ENCODE measurements around the gene KRTAP5-8.
"Not testable (repeated sequence)": the region's sequence is repeated elsewhere in the genome, so short reads cannot be mapped to it uniquely, and the experiment has no call there.

Gene KRTAP5-8

DNA sequence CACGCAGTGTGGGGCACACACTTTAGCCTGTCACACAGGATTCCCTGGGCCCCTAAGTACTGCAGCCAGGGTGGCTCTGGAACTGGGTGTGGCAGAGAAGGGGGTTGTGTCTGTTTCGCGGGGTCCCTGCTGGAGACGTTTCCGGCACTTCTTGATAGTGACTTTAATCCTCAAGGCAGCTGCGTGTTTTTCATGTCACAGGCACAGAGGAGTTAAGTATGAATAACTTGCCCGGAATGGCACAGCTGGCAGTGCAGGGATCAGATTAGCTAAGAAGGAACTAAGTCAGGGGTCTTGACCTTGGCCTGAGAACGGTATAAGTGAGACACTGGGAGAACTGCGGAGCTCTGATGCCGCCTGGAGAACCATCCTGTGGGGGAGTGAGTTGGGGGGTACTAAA is 18.3 kb upstream of the KRTAP5-8 start:
- no peak for FAIRE-seq
- TF ChIP-seq POLR2A (IDR thresholded peaks at IDR 0.05; ENCODE audit: low read depth, low read length) (no peak), POLR2AphosphoS5 (IDR thresholded peaks at IDR 0.05; ENCODE audit: low read depth, low read length) (no peak), TAF1 (IDR thresholded peaks at IDR 0.05; ENCODE audit: borderline replicate concordance, low read depth, low read length) (no peak)
- no peak for DNase-seq (ENCODE audit: insufficient read length)

DNA sequence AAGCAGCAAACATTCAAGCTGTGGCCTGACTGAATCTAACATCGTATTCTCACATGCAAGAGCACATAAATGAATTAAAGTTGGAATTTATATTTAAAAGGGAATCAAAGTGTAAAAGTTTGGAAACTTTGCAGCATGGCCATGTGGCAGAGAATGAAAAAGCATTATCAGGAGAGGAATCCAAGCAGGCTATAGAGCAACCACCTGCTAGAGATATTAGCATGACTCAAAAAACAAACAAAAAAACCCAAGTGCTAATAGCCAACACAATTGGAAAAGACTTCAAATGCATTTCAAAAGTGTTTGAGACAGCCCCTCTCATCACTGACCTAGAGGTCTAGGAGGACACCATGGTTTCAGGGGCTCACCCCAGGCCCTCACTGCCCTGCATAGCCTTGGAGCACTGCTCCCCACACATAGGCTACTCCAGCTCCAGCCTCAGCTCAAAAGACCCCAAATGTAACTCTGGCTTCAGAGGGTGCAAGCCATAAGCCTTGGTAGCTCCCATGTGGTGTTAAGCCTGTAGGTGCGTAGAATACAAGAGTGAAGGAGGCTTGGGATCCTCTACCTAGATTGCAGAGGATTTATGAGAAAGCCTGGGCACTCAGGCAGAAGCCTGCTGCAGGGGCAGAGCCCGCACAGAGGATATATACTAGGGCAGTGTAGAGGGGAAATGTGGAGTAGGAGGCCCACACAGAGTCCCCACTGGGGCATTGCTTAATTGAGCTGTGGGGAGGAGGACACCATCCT is 12.5 kb upstream of the KRTAP5-8 start:
- FAIRE-seq (no peak), DNase-seq (ENCODE audit: insufficient read length) (no peak)
- TF ChIP-seq TAF1 (IDR thresholded peaks at IDR 0.05; ENCODE audit: borderline replicate concordance, low read depth, low read length) (no peak), POLR2AphosphoS5 (IDR thresholded peaks at IDR 0.05; ENCODE audit: low read depth, low read length) (no peak), POLR2A (IDR thresholded peaks at IDR 0.05; ENCODE audit: low read depth, low read length) (no peak)

- no peak for DNase-seq (ENCODE audit: insufficient read length)
- FAIRE-seq: no peak
- TF ChIP-seq POLR2AphosphoS5 (IDR thresholded peaks at IDR 0.05; ENCODE audit: low read depth, low read length) (no peak), POLR2A (IDR thresholded peaks at IDR 0.05; ENCODE audit: low read depth, low read length) (no peak), TAF1 (IDR thresholded peaks at IDR 0.05; ENCODE audit: borderline replicate concordance, low read depth, low read length) (no peak)
Measured at GRCh38 chr11:71525938-71526495, 11.8 kb upstream of the KRTAP5-8 start.

DNA sequence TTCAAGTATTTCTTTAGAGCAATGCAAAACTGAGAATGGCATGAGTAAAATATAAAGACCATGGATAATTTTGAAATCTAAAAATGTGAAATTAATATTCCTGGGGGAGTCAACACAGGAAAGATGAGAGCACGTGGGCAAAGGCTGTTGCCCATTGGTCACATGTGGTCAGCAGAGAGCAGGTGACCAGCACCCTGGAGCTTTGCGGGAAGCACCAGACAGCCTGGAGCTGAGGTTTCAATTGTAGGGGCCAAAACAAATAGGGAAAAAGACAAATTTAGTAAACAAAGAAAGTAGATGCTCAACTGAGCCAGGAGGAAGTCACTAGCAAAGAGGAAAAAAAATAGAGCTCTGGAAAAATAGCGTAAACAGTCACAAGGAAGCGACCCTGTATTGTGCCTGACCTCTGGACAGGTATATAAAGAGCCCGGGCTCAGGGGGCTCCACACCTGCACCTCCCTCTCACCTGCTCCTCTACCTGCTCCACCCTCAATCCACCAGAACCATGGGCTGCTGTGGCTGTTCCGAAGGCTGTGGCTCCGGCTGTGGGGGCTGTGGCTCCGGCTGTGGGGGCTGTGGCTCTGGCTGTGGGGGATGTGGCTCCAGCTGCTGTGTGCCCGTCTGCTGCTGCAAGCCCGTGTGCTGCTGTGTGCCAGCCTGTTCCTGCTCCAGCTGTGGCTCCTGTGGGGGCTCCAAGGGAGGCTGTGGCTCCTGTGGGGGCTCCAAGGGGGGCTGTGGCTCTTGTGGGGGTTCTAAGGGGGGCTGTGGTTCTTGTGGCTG is 10.8 kb upstream of the KRTAP5-8 start, which contains the start of gene KRTAP5-7:
KRTAP5-7 (plus strand) TSS at position 472 of the 780 bp plus-strand sequence; CDS start at position 506, 34 bp downstream.
- not testable (repeated sequence) for FAIRE-seq; DNase-seq (ENCODE audit: insufficient read length)

DNA sequence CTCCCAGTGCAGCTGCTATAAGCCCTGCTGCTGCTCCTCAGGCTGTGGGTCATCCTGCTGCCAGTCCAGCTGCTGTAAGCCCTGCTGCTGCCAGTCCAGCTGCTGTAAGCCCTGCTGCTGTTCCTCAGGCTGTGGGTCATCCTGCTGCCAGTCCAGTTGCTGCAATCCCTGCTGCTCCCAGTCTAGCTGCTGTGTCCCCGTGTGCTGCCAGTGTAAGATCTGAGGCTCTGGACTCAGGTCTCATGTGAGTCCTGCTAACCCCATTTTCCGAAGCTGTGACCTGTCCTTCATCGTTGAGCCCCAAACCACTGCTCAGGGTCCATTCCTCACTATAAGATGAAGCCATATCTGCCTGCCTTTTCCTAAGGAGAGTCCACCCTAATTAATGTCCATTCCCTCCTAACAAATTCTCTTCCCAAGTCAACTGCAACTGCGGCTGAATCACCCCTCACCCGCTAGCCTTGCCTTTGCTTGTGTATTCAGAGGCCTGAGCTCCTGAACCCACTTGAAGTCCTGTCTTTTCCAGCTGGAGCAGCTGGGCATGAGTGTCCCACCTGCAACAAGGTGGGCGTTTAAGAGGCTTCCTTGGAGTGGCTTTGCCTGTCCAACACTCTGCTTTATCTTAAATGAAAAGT is 10.1 kb upstream of the KRTAP5-8 start:
- no peak for DNase-seq (ENCODE audit: insufficient read length)
- no peak for TF ChIP-seq POLR2A (IDR thresholded peaks at IDR 0.05; ENCODE audit: low read depth, low read length)
- no peak for TF ChIP-seq TAF1 (IDR thresholded peaks at IDR 0.05; ENCODE audit: borderline replicate concordance, low read depth, low read length)
- TF ChIP-seq POLR2AphosphoS5 (IDR thresholded peaks at IDR 0.05; ENCODE audit: low read depth, low read length): no peak
- no peak for FAIRE-seq

- FAIRE-seq: no peak
- TF ChIP-seq POLR2AphosphoS5 (IDR thresholded peaks at IDR 0.05; ENCODE audit: low read depth, low read length): no peak
- no peak for TF ChIP-seq TAF1 (IDR thresholded peaks at IDR 0.05; ENCODE audit: borderline replicate concordance, low read depth, low read length)
- TF ChIP-seq POLR2A (IDR thresholded peaks at IDR 0.05; ENCODE audit: low read depth, low read length): no peak
Measured at GRCh38 chr11:71530602-71531001, 7.2 kb upstream of the KRTAP5-8 start.

DNA sequence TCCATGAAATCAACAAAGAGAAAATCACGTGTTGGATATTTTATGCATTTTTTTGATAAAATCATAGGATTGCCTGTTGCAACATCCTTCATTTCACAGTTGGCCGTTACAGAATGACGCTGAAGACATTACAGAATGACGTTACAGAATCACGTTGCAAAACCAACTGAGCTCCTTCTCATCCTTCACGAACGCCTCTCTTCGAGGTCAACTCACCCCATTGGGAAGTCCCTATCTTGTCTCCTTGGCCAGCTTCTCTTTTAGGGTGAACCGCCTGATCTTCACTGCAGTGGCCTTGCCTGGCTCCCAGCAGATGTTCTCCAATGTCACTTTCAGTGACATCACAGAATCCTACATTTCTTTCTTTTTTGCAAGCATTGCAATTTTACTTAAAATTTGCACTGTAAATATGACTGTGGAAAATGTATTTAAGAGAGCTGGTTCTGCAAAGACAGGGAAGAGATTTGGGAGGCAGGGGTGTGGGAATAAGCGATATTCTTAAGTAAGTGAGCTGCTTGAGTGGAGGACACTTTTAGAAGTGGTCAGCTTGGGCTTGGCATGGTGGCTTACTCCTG is 5.7 kb upstream of the KRTAP5-8 start:
- FAIRE-seq: no peak
- no peak for TF ChIP-seq TAF1 (IDR thresholded peaks at IDR 0.05; ENCODE audit: borderline replicate concordance, low read depth, low read length)
- no peak for TF ChIP-seq POLR2AphosphoS5 (IDR thresholded peaks at IDR 0.05; ENCODE audit: low read depth, low read length)
- no peak for TF ChIP-seq POLR2A (IDR thresholded peaks at IDR 0.05; ENCODE audit: low read depth, low read length)
- no peak for DNase-seq (ENCODE audit: insufficient read length)

More at GRCh38 chr11:71530602-71531001, 7.2 kb upstream of the KRTAP5-8 start:
- DNase-seq (ENCODE audit: insufficient read length): no peak

GRCh38 chr11:71534711-71535608 is 2.9 kb upstream of the KRTAP5-8 start:
- not testable (repeated sequence) for DNase-seq (ENCODE audit: insufficient read length); FAIRE-seq

GRCh38 chr11:71535825-71536224 is 2.0 kb upstream of the KRTAP5-8 start:
- DNase-seq (ENCODE audit: insufficient read length) (no peak), FAIRE-seq (peak; percentile 14)
- no peak for TF ChIP-seq POLR2A (IDR thresholded peaks at IDR 0.05; ENCODE audit: low read depth, low read length)
- no peak for TF ChIP-seq TAF1 (IDR thresholded peaks at IDR 0.05; ENCODE audit: borderline replicate concordance, low read depth, low read length)
- no peak for TF ChIP-seq POLR2AphosphoS5 (IDR thresholded peaks at IDR 0.05; ENCODE audit: low read depth, low read length)

DNA sequence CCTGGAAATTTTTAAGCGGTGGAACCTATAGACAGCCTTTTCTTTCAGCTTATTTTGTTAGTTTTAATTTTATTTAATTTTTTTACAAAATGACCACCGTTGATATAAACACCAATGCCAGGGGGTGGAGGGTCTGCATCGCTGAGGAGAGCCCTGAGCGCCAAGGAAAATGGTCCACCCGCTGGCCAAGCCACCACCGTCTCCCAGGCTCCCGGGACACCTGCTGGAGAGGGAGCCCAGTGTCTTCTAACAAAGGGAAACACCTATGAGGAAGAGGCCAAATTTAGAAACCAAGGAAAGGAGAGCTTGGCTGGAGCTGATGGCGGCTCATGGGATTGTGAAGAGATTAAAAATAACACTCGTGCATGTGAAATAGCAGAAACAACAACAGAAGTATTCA is 288 bp upstream of the KRTAP5-8 start:
- DNase-seq (ENCODE audit: insufficient read length) (no peak), FAIRE-seq (no peak)
- TF ChIP-seq TAF1 (IDR thresholded peaks at IDR 0.05; ENCODE audit: borderline replicate concordance, low read depth, low read length): no peak

DNA sequence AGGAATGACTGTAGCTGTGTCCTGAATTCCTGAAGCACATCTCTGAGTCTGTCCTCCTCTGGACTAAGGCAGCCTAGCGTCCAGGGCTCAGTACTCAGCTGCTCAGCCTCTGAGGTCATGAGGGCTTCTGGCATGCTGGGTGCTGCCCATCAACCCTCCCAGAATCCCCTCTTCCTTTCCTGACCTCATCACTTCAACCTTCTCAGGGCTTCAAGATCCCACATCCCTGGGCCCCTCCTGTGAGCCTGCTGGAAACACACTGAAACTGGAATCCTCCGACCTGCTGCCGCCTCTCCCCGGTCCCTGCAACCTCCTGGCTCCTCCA is 803 bp downstream of the KRTAP5-8 start:
- FAIRE-seq: no peak
- TF ChIP-seq TAF1 (IDR thresholded peaks at IDR 0.05; ENCODE audit: borderline replicate concordance, low read depth, low read length) (no peak), POLR2AphosphoS5 (IDR thresholded peaks at IDR 0.05; ENCODE audit: low read depth, low read length) (no peak), POLR2A (IDR thresholded peaks at IDR 0.05; ENCODE audit: low read depth, low read length) (no peak)
- no peak for DNase-seq (ENCODE audit: insufficient read length)
